Erythroblast (primary cell): ENCODE data around the gene OTUB2.

Experiments used
- GATA1 ChIP-seq: IDR thresholded peaks from 2 replicates; pipeline ENCODE4 v1.6.1; 2011; ENCODE audit warnings: low read depth, mild to moderate bottlenecking, control low read depth, low read length, moderate library complexity
- POLR2A ChIP-seq: IDR thresholded peaks from 2 replicates; pipeline ENCODE4 v1.6.1; 2011; ENCODE audit warnings: mild to moderate bottlenecking, low read length

DNA sequence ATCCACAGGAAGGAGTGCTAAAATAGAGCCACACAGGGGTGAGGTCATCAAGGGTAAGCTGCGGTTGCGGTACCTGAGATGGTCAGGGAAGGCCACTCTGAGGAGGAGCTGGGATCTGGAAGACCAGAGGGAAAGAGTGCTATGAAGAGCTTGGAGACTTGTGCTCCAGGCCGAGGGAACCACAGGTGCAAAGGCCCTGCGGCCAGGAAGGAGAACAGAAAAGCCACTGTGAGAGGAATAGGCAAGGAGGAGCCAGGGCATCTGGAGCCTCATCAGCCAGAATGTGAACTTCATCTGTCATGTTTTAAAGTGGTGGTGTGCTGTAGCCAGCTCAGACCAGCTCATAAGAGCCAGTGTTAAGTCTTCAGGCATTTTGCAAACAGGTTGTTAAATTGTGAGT, 34.5 kb upstream of the OTUB2 start:
- no peak for TF ChIP-seq POLR2A
- TF ChIP-seq GATA1: no peak
